GM12878 (cell line): ENCODE measurements around the gene ZXDC. TPM values are rescaled to one million over a fixed set of nuclear protein-coding genes. Genes with fewer than 3 reads are reported as not detected.
A peak's percentile ranks its signal among the peaks of the same experiment; 100 is the strongest.

Experiments
- ATAC-seq: fragments of 200-7000 bp; cut with Tn5 transposase; 3 replicates; pipeline ENCODE4 v1.9.1; 2020; ENCODE audit warnings: mild to moderate bottlenecking, moderate library complexity
- BruUV-seq: library from RNA; stranded (reverse); fragments of 400-500 nt; replicated peaks from 2 replicates; lab custom pipeline; 2021; lab: Mats Ljungman, UMichigan
- CTCF ChIA-PET: fragments of 300-600 bp; sonication (Branson Sonifier 250); formaldehyde crosslinking; extraction: SDS; loops from one replicate; lab custom pipeline; 2021; ENCODE audit warnings: inconsistent platforms; lab: Yijun Ruan, JAX
- POLR2A ChIA-PET: fragments of 350-600 bp; formaldehyde crosslinking; extraction: SDS; loops from one replicate; lab custom pipeline; 2021; ENCODE audit warnings: inconsistent platforms; lab: Charles Lee
- RAD21 ChIA-PET: fragments of 300-600 bp; sonication (Branson Sonifier 250); formaldehyde crosslinking; loops from one replicate; lab custom pipeline; 2023; ENCODE audit warnings: antibody characterized with exemption; ENCODE audit not compliant: unreplicated experiment; lab: Charles Lee
- SMC1A ChIA-PET: fragments of 300-600 bp; sonication (Branson Sonifier 250); formaldehyde crosslinking; loops from one replicate; lab custom pipeline; 2023; ENCODE audit not compliant: unreplicated experiment, uncharacterized antibody; lab: Charles Lee
- DNase-seq: peaks from one replicate; pipeline ENCODE4 v3.0.0-alpha.2; 2011; ENCODE audit warnings: low read depth, low spot score
- FAIRE-seq: peaks from 3 replicates; lab custom pipeline; 2011; peaks lifted over from hg19 to GRCh38; lab: Jason Lieb, UNC
- H2AFZ ChIP-seq: 2 replicates; pipeline ENCODE4 v1.6.0; 2011; ENCODE audit warnings: low read depth, low read length, control low read depth; ENCODE audit not compliant: control insufficient read depth
- H3K27ac ChIP-seq: 2 replicates; pipeline ENCODE4 v1.5.1; 2011; ENCODE audit warnings: control low read depth; ENCODE audit not compliant: control insufficient read depth, insufficient read depth
- H3K27me3 ChIP-seq, 2 experiments: replicated peaks in 1 of 2; 2 replicates each; pipeline versions ENCODE4 v1.6.0 to v1.6.1; 2011; ENCODE audit warnings: low read length in 1 of 2; ENCODE audit not compliant: control insufficient read depth in 2 of 2, insufficient read depth in 2 of 2
- H3K36me3 ChIP-seq, 2 experiments: 2 replicates each; pipeline ENCODE4 v1.5.1; 2011; ENCODE audit warnings: low read length in 1 of 2; ENCODE audit not compliant: control insufficient read depth in 2 of 2, insufficient read depth in 2 of 2
- H3K4me1 ChIP-seq: 2 replicates; pipeline ENCODE4 v1.6.1; 2011; ENCODE audit warnings: mild to moderate bottlenecking, low read length, moderate library complexity, mixed read lengths; ENCODE audit not compliant: control insufficient read depth, insufficient read depth
- H3K4me2 ChIP-seq: 2 replicates; pipeline ENCODE4 v1.6.0; 2011; ENCODE audit warnings: control low read depth; ENCODE audit not compliant: control insufficient read depth, insufficient read depth
- H3K4me3 ChIP-seq: fragments of 200-600 bp; sonication (generic); 2 replicates; pipeline ENCODE4 v1.5.1; 2016
- H3K79me2 ChIP-seq: 2 replicates; pipeline ENCODE4 v1.6.0; 2011; ENCODE audit warnings: low read length; ENCODE audit not compliant: control insufficient read depth, insufficient read depth
- H3K9ac ChIP-seq: 2 replicates; pipeline ENCODE4 v1.8.0; 2011; ENCODE audit warnings: low read length, control low read depth, mixed read lengths; ENCODE audit not compliant: control insufficient read depth, insufficient read depth
- H3K9me3 ChIP-seq: replicated peaks from 3 replicates; pipeline ENCODE4 v1.5.1; 2011; ENCODE audit warnings: mild to moderate bottlenecking, low read length; ENCODE audit not compliant: control insufficient read depth, insufficient read depth
- H4K20me1 ChIP-seq: 2 replicates; pipeline ENCODE4 v1.6.0; 2011; ENCODE audit not compliant: control insufficient read depth, insufficient read depth
- BHLHE40 ChIP-seq, 2 experiments: fragments of 450-650 bp in 1 of 2; IDR thresholded peaks; 2 replicates each; pipeline ENCODE4 v1.6.1; 2011 to 2017; ENCODE audit warnings: low read depth in 2 of 2, borderline replicate concordance in 1 of 2, improper control_type of control experiment in 1 of 2, low read length in 1 of 2, mild to moderate bottlenecking in 1 of 2
- CBFB ChIP-seq: IDR thresholded peaks from 2 replicates; pipeline ENCODE4 v1.6.1; 2016; ENCODE audit warnings: antibody characterized with exemption, low read depth
- CHD2 ChIP-seq: IDR thresholded peaks from 2 replicates; pipeline ENCODE4 v1.6.1; 2011; ENCODE audit warnings: low read depth, low read length, improper control_type of control experiment, borderline replicate concordance
- EED ChIP-seq: sonication (generic); IDR thresholded peaks from 2 replicates; pipeline ENCODE4 v1.6.1; 2016; ENCODE audit warnings: antibody characterized with exemption, low read depth
- GABPA ChIP-seq: IDR thresholded peaks from 2 replicates; pipeline ENCODE4 v1.6.1; 2014; ENCODE audit warnings: antibody characterized with exemption, low read depth, mild to moderate bottlenecking, inconsistent platforms
- HDAC2 ChIP-seq: fragments of 200-600 bp; sonication (generic); IDR thresholded peaks from 2 replicates; pipeline ENCODE4 v1.6.1; 2017
- IRF3 ChIP-seq: fragments of 450-650 bp; IDR thresholded peaks from 2 replicates; pipeline ENCODE4 v1.6.1; 2014; ENCODE audit warnings: mild to moderate bottlenecking
- IRF4 ChIP-seq: IDR thresholded peaks from 2 replicates; pipeline ENCODE4 v1.6.1; 2011; ENCODE audit warnings: low read depth, low read length
- MLLT1 ChIP-seq: fragments of 450-650 bp; IDR thresholded peaks from 2 replicates; pipeline ENCODE4 v1.6.1; 2016; ENCODE audit warnings: mild to moderate bottlenecking
- NFXL1 ChIP-seq: fragments of 450-650 bp; IDR thresholded peaks from 2 replicates; pipeline ENCODE4 v1.6.1; 2017; ENCODE audit warnings: antibody characterized with exemption, mild to moderate bottlenecking, borderline replicate concordance
- NR2C2 ChIP-seq: IDR thresholded peaks from 2 replicates; pipeline ENCODE4 v1.6.1; 2011; ENCODE audit warnings: borderline replicate concordance, low read depth; ENCODE audit not compliant: control insufficient read depth, insufficient read length
- PKNOX1 ChIP-seq: fragments of 450-650 bp; IDR thresholded peaks from 2 replicates; pipeline ENCODE4 v1.6.1; 2016; ENCODE audit warnings: mild to moderate bottlenecking
- POLR2A ChIP-seq: IDR thresholded peaks from 2 replicates; pipeline ENCODE4 v1.6.1; 2011; ENCODE audit warnings: low read depth, mild to moderate bottlenecking, low read length
- RB1 ChIP-seq: fragments of 450-650 bp; formaldehyde crosslinking; IDR thresholded peaks from 2 replicates; pipeline ENCODE4 v1.6.1; 2017; ENCODE audit warnings: mild to moderate bottlenecking, borderline replicate concordance
- RCOR1 ChIP-seq: conservative IDR thresholded peaks from 2 replicates; pipeline ENCODE4 v1.6.1; 2012; ENCODE audit warnings: low read depth, low read length, improper control_type of control experiment
- RELB ChIP-seq: fragments of 450-650 bp; IDR thresholded peaks from 2 replicates; pipeline ENCODE4 v1.6.1; 2017; ENCODE audit warnings: low read depth, mild to moderate bottlenecking, moderate library complexity
- RUNX3 ChIP-seq: IDR thresholded peaks from 2 replicates; pipeline ENCODE4 v1.6.1; 2012; ENCODE audit warnings: low read length, inconsistent platforms
- SIN3A ChIP-seq: IDR thresholded peaks from 2 replicates; pipeline ENCODE4 v1.6.1; 2012; ENCODE audit warnings: low read depth, low read length, improper control_type of control experiment
- SIX5 ChIP-seq: IDR thresholded peaks from 2 replicates; pipeline ENCODE4 v1.6.1; 2011; ENCODE audit warnings: mild to moderate bottlenecking, low read depth, low read length, moderate library complexity; ENCODE audit not compliant: severe bottlenecking
- STAT3 ChIP-seq: IDR thresholded peaks from 2 replicates; pipeline ENCODE4 v1.6.1; 2011; ENCODE audit warnings: low read depth, low read length, improper control_type of control experiment
- TBL1XR1 ChIP-seq: IDR thresholded peaks from 2 replicates; pipeline ENCODE4 v1.6.1; 2012; ENCODE audit warnings: low read depth, low read length, improper control_type of control experiment
- ZSCAN29 ChIP-seq: fragments of 450-650 bp; IDR thresholded peaks from 2 replicates; pipeline ENCODE4 v1.6.1; 2017; ENCODE audit warnings: mild to moderate bottlenecking, moderate library complexity
- WGBS: methylation state at CpG from one replicate; pipeline ENCODE4 v1.1.6; 2016; ENCODE audit warnings: low lambda C conversion rate; ENCODE audit not compliant: insufficient replicate concordance, insufficient coverage; ENCODE audit errors: missing lambda C conversion rate; 5-methylcytosine and 5-hydroxymethylcytosine counted together
- in situ Hi-C: fragments of 300-500 bp; cut with MboI; formaldehyde crosslinking; loops from 9 replicates; pipeline ENCODE4 v1.14.3; 2018; ENCODE audit warnings: mixed read lengths
- intact Hi-C: fragments of 100-400 bp; cut with micrococcal nuclease; formaldehyde crosslinking; loops from one replicate; pipeline ENCODE4 v1.14.2; 2022; ENCODE audit not compliant: unreplicated experiment
- polyA plus RNA-seq, 11 experiments: library from polyadenylated mRNA; depleted of rRNA in 4 of 11; unstranded in 6 of 11; stranded (reverse) in 5 of 11; fragments of >200 nt; fragmentation: Nextera tagmentation in 4 of 11; fragmentation: Illumina TruSeq in 1 of 11; extraction: Ambion mirVana in 4 of 11; extraction: Trizol in 1 of 11; gene quantifications; 1 replicate in 1 of 11; 2 replicates in 10 of 11; pipeline versions ENCODE4 v1.2.1 to v1.2.3, GENCODE V29; 2011 to 2016; ENCODE audit warnings: inconsistent platforms in 2 of 11, missing spikeins in 2 of 11, low read depth in 1 of 11
- total RNA-seq, 4 experiments: library from RNA; depleted of rRNA in 3 of 4; stranded (reverse); fragments of >200 nt in 3 of 4; fragmentation: Illumina TruSeq in 1 of 4; extraction: Trizol in 1 of 4; gene quantifications; 2 replicates each; pipeline versions ENCODE4 v1.2.1 to v1.2.3, GENCODE V29; 2013 to 2021

The ZXDC gene
- total and polyA plus RNA-seq, 10 of the 15 experiments (the other 5 are each of a cell fraction or from before 2014, with no cell fraction given): 0.72 to 15.3 (median 8.5) TPM

GRCh38 chr3:126431103-126431534, 44.6 kb downstream of the ZXDC start:
- RAD21 ChIA-PET: interaction anchor here (1.1 kb wide), 1 partner anchor 44 kb away, joined by 5 read pairs; no protein-coding TSS in a partner anchor
- Histone ChIP-seq H3K36me3 (no peaks in the 10 kb centered on the region), H3K4me1 (peaks cover 8% of the 10 kb centered on the region), H3K4me2 (peak overlapping the region; percentile 51), H3K9ac (no peak overlapping the region), H3K9me3 (peaks cover 3% of the 10 kb centered on the region; the same call in 1 of the 3 replicates), H4K20me1 (no peaks in the 10 kb centered on the region), H2AFZ (no peak overlapping the region), H3K4me3 (no peak overlapping the region), H3K79me2 (no peaks in the 10 kb centered on the region), H3K27me3 (no peaks in the 10 kb centered on the region), H3K27ac (peak overlapping the region; percentile 55)
- no TSS peak for BruUV-seq
- DNase-seq: peak; percentile 59
- ATAC-seq: peak; percentile 97
- CTCF ChIA-PET: interaction anchor here (1.9 kb wide), 1 partner anchor 41 kb away, joined by 7 read pairs; no protein-coding TSS in a partner anchor
- WGBS: 40% methylated on average over 1 of the region's 1 CpG
- intact Hi-C loops: no loop called here
- FAIRE-seq: peak; percentile 98
- SMC1A ChIA-PET: interaction anchor here (0.6 to 1.5 kb wide), 3 partner anchors 40 to 186 kb away, joined by 3 to 5 read pairs (median 5); no protein-coding TSS in a partner anchor
- POLR2A ChIA-PET: no interaction called here
- in situ Hi-C loops: no loop called here
- TF ChIP-seq NR2C2 (no peak), RB1 (no peak), ZSCAN29 (no peak), BHLHE40 (IDR thresholded peaks at IDR 0.05; ENCODE audit: borderline replicate concordance in 1 of 2, low read depth in 2 of 2, low read length in 1 of 2) (0 out of 4 replicates have a peak, but pooled peaks of 1 of the 2 experiments have one; percentile 13), MLLT1 (no peak), HDAC2 (no peak), STAT3 (no peak), IRF4 (0 out of 2 replicates have a peak, but pooled peaks have one; percentile 35), RELB (peak; percentile 47; the same call in 1 of the 2 replicates), SIN3A (no peak), IRF3 (no peak), CHD2 (0 out of 2 replicates have a peak, but pooled peaks have one; percentile 20), EED (peak; percentile 73), NFXL1 (no peak), SIX5 (no peak), RUNX3 (peak; percentile 67; the same call in 1 of the 2 replicates), CBFB (peak; percentile 37; the same call in 1 of the 2 replicates), POLR2A (peak; percentile 40), TBL1XR1 (no peak), PKNOX1 (0 out of 2 replicates have a peak, but pooled peaks have one; percentile 33), GABPA (no peak), RCOR1 (no peak)
